OCI-LY1 (cell line): ENCODE data around the gene ATF7IP.

Experiments
- H2AFZ ChIP-seq: fragments of 200-600 bp; sonication (generic), shearing (Covaris generic); 2 replicates; pipeline ENCODE4 v1.6.0; 2014; ENCODE audit warnings: antibody characterized with exemption, mild to moderate bottlenecking, low read length
- H3F3A ChIP-seq: fragments of 200-600 bp; sonication (generic), shearing (Covaris generic); 2 replicates; pipeline ENCODE4 v1.6.0; 2014; ENCODE audit warnings: mild to moderate bottlenecking, antibody characterized with exemption, low read length, moderate library complexity; ENCODE audit not compliant: insufficient read depth
- H3K27ac ChIP-seq: fragments of 200-600 bp; sonication (generic); 2 replicates; pipeline ENCODE4 v1.5.1; 2014; ENCODE audit warnings: low read length, mixed run types, mild to moderate bottlenecking, low read depth; ENCODE audit not compliant: poor library complexity, severe bottlenecking
- H3K27me3 ChIP-seq: fragments of 200-600 bp; sonication (generic); 2 replicates; pipeline ENCODE4 v1.6.0; 2014; ENCODE audit warnings: antibody characterized with exemption, mild to moderate bottlenecking, low read length, moderate library complexity; ENCODE audit not compliant: insufficient read depth
- H3K36me3 ChIP-seq: fragments of 200-600 bp; sonication (generic); 2 replicates; pipeline ENCODE4 v1.6.1; 2014; ENCODE audit warnings: mild to moderate bottlenecking, antibody characterized with exemption, low read length, moderate library complexity, mixed read lengths; ENCODE audit not compliant: insufficient read depth
- H3K4me1 ChIP-seq: fragments of 200-600 bp; sonication (generic); 2 replicates; pipeline ENCODE4 v1.5.1; 2014; ENCODE audit warnings: mild to moderate bottlenecking, low read length, moderate library complexity; ENCODE audit not compliant: insufficient read depth, severe bottlenecking
- H3K4me2 ChIP-seq: fragments of 200-600 bp; sonication (generic), shearing (Covaris generic); 2 replicates; pipeline ENCODE4 v1.6.1; 2014; ENCODE audit warnings: low read length
- H3K4me3 ChIP-seq: fragments of 200-600 bp; sonication (generic); 2 replicates; pipeline ENCODE4 v1.5.1; 2014; ENCODE audit warnings: low read length, low read depth, mild to moderate bottlenecking, mixed read lengths; ENCODE audit not compliant: poor library complexity, severe bottlenecking
- H3K79me2 ChIP-seq: fragments of 200-600 bp; shearing (Covaris generic); 2 replicates; pipeline ENCODE4 v1.6.1; 2016; ENCODE audit warnings: mixed run types, low read length, mixed read lengths; ENCODE audit not compliant: insufficient read depth
- H3K9ac ChIP-seq: fragments of 200-600 bp; sonication (generic), shearing (Covaris generic); 2 replicates; pipeline ENCODE4 v1.6.1; 2014; ENCODE audit warnings: mild to moderate bottlenecking, low read length, mixed read lengths
- H3K9me2 ChIP-seq: fragments of 200-600 bp; sonication (generic), shearing (Covaris generic); 2 replicates; pipeline ENCODE4 v1.6.1; 2014; ENCODE audit warnings: low read depth, mild to moderate bottlenecking, low read length, mixed read lengths
- H3K9me3 ChIP-seq: fragments of 200-600 bp; shearing (Covaris generic); 2 replicates; pipeline ENCODE4 v1.6.1; 2014; ENCODE audit warnings: low read length, mixed read lengths
- H4K20me1 ChIP-seq: fragments of 200-600 bp; sonication (generic), shearing (Covaris generic); 2 replicates; pipeline ENCODE4 v1.6.0; 2016; ENCODE audit warnings: mild to moderate bottlenecking, low read length; ENCODE audit not compliant: insufficient read depth
- CTCF ChIP-seq: fragments of 200-600 bp; sonication (generic), shearing (Covaris generic); IDR thresholded peaks from 2 replicates; pipeline ENCODE4 v1.5.1; 2017; ENCODE audit warnings: mild to moderate bottlenecking, antibody characterized with exemption, low read length, moderate library complexity, mixed read lengths
- EZH2 ChIP-seq: fragments of 200-600 bp; sonication (generic), shearing (Covaris generic); IDR thresholded peaks from 2 replicates; pipeline ENCODE4 v1.8.0; 2017; ENCODE audit warnings: borderline replicate concordance, mixed run types, mild to moderate bottlenecking, antibody characterized with exemption, low read length, moderate library complexity, mixed read lengths

The ATF7IP gene

GRCh38 chr12:14410841-14411569 lies 45.5 kb downstream of the ATF7IP start:
- H3K9ac ChIP-seq: no peak overlapping the region
- no peaks in the 10 kb centered on the region for H4K20me1 ChIP-seq
- 0 out of 2 replicates have a peak, but pooled peaks cover 20% of the 10 kb centered on the region for H3K9me3 ChIP-seq
- no peaks in the 10 kb centered on the region for H3K4me1 ChIP-seq
- no peak overlapping the region for H3K4me2 ChIP-seq
- H3K27ac ChIP-seq: no peak overlapping the region
- peaks cover 87% of the 10 kb centered on the region for H3K79me2 ChIP-seq
- H3K9me2 ChIP-seq: no peaks in the 10 kb centered on the region
- peaks cover 31% of the 10 kb centered on the region for H3K36me3 ChIP-seq
- no peaks in the 10 kb centered on the region for H3K27me3 ChIP-seq
- H3K4me3 ChIP-seq: no peak overlapping the region
- H2AFZ ChIP-seq: no peak overlapping the region
- no peaks in the 10 kb centered on the region for H3F3A ChIP-seq
- no peak for TF ChIP-seq CTCF
- no peak for TF ChIP-seq EZH2

DNA sequence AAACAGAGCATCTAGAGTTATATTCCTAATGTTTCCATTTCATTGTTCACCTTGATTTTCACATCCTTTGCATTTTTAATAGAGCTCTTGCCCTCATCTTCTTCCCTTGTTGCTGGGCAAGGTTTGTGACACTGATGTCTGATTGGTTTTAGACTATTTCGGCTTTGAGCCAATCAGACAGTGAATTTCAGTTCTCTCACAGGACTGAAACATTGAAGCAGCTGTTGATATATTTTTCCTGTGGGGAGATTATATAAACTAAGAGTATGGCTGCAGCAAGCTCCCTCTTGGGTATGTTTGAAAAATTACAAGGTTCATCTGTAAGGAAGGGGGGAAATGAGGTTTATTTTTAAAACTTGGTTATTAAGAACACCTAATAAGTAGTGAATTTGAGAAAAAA lies 51.2 kb downstream of the ATF7IP start:
- H3K4me2 ChIP-seq: no peak overlapping the region
- no peak overlapping the region for H2AFZ ChIP-seq
- peaks cover 23% of the 10 kb centered on the region for H3K9me3 ChIP-seq
- peaks cover 16% of the 10 kb centered on the region for H3K36me3 ChIP-seq
- H3K9me2 ChIP-seq: no peaks in the 10 kb centered on the region
- TF ChIP-seq EZH2 (no peak), CTCF (no peak)
- no peaks in the 10 kb centered on the region for H3K27me3 ChIP-seq
- H3K4me3 ChIP-seq: no peak overlapping the region
- H4K20me1 ChIP-seq: no peaks in the 10 kb centered on the region
- no peaks in the 10 kb centered on the region for H3F3A ChIP-seq
- H3K79me2 ChIP-seq: peaks cover 79% of the 10 kb centered on the region
- H3K4me1 ChIP-seq: peaks cover 14% of the 10 kb centered on the region
- H3K9ac ChIP-seq: no peak overlapping the region
- no peak overlapping the region for H3K27ac ChIP-seq

DNA sequence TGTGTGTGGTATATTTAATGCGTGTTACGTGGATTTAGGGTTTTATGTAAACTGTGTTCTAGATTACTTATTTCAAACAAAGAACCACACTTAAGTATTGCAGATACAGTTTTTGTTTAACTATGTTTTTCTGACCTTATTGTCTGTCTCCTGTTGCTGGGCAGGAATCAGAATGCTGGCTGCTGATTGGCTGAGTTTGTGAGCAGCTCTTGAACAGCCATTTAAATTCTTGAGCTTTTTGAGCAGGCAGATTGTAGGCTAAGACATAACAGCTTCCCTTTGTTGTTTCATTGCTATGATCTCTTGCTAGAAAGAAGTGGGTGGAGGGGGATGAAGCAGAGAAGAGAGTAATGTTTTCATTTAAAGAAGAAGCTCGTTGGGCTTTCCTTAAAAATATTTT lies 52.2 kb downstream of the ATF7IP start:
- Histone ChIP-seq H3K27ac (no peak overlapping the region), H2AFZ (no peak overlapping the region), H3K4me2 (no peak overlapping the region), H3K36me3 (peaks cover 20% of the 10 kb centered on the region), H3K9ac (no peak overlapping the region), H3K4me1 (peaks cover 14% of the 10 kb centered on the region), H3K27me3 (no peaks in the 10 kb centered on the region), H3K9me3 (peaks cover 24% of the 10 kb centered on the region), H3K9me2 (no peaks in the 10 kb centered on the region), H3K79me2 (peaks cover 75% of the 10 kb centered on the region), H3F3A (no peaks in the 10 kb centered on the region), H4K20me1 (no peaks in the 10 kb centered on the region), H3K4me3 (no peak overlapping the region)
- TF ChIP-seq EZH2: no peak
- TF ChIP-seq CTCF: no peak
